Activated CD4-positive, alpha-beta T cell treated with anti-CD3 and anti-CD28 coated beads, Interleukin-2, amount 50 U/mL, for 48 hours (primary cell): ENCODE results near the gene NEDD1.
A peak's percentile ranks its signal among the peaks of the same experiment; 100 is the strongest.

ENCODE experiments used
- DNase-seq, 2 experiments: peaks; one replicate each; pipeline ENCODE4 v3.0.0-alpha.2; 2020

The NEDD1 gene

DNA sequence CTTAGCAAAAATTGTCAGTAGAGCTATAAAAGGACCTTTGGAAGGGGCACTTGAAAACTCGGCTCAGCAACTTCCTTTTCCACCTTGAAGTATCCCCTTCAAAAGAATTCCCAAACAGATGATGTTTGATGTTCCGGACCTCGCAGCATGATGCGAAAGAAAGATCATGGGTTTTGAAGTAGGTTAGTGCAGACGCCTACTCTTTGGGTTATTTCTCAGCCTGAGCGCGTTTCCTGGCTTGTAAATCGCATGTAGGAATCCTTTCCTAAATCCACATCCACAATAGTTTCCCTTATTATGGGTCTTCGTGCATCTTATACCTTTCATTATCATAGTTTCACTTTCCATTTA is 584 bp upstream of the NEDD1 start:
- peak in 1 of 2 experiments; percentile 19 for DNase-seq

DNA sequence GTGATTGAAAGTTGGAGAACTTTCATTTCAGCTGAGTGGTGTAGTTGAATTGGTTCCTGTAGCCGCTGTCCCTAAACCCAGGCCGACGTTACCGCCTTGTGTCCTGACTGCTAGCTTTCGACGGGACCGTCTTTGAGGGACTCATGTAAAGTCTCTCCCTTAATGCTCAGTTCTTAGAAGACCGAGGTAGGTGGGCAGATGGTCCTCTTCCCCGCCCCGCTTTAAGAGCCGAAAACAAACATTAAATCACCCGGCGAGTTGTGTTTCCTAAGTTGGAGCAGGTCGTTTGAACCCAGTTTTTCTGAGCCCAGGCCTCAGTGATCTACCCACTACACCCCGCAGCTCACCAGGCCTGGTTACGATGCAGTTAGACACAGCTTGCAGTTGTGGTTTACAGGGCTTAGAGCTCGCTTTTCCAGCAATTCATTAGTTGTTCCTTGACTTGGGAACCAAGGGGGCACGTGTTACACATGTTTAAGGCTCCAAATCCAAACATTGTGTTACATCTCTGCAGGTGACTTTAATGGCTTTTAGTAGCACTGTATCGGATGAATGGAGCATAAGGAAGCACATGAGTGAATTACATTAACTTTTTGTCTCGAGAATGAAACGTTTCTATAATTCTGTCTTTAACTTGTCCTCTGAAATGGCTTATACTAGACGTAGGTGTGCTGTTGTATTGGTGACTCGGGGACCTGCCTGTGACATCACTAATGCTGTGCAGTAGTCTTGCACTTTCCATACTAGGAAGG is 790 bp downstream of the NEDD1 start:
- peak; percentile 13 to 31 for DNase-seq

DNA sequence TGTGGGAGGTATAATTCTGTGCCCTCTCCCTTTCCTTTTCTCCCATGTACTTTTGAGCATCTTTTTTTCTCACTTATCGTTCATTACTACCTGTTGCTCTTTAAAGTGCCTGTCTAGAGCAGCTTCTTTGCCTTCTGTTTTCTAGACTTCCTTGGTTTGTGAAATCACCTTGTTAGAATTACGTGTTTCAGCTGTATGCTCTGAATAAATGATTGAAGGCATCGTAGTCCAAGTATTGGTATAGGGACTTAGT is 1.3 kb downstream of the NEDD1 start:
- no peak for DNase-seq

DNA sequence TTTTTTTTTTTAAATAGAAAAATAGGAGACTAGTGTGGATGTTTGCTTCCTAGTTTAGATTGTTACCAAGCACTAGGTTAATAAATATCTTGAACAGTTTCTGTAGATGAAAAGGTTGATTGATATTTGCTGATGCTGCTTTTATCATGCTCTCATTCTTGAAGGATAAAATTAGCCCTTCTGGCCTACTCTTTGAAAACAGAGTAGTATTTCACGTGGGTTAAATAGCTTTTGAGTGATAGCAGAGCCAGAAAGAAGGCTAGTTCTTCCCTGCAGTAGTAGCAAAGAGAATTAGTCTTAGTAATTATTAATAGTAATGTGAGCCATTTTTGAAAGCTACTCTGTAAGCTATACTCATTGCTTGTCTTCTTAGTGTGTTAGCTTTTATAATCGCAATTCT is 5.2 kb downstream of the NEDD1 start:
- no peak for DNase-seq

DNA sequence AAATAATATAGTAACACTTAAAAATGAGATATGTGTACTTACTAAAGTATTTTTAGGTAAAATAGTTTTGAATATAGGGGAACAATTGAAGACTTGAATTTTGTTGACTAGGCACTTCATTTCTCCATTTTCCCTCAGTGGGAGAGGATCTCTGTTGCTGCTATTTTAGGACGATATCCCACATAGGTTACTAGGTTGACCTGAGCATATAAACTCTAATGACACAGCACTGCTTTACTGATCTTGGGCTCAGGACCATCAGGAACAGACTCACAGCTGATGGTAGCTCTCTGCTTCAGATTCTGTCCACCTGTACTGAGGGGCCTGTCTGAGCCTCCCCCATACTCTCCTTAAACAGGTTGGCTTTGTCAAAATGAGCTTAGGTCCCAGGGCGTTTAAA is 5.9 kb downstream of the NEDD1 start:
- no peak for DNase-seq

DNA sequence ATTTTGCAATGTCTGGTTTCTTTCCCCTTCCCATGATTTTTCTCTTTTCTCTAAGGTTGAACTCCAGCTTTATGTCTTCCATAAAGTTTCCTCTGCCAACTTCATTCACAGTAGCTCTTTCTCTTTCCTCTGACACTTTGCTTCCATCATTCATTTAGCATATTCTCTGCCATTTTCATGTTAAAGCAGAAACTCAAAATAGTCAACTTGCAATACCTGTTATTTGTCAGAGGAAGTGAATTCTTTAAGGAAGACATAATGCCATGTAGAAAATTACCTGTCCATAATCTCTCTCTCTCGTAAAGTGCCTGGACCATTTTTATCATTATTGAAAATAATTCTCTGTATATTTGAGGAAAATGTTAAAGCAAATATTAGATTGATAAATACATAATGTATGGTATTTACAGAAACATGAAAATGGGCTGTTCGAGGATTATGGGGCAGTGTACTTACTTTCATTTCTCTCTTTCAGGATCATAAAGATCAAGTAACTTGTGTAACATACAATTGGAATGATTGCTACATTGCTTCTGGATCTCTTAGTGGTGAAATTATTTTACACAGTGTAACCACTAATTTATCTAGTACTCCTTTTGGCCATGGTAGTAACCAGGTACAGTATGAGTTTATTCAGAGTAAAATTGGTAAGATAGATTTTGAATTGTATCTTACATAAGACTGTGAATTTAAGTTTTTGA is 12.6 kb downstream of the NEDD1 start:
- no peak for DNase-seq

DNA sequence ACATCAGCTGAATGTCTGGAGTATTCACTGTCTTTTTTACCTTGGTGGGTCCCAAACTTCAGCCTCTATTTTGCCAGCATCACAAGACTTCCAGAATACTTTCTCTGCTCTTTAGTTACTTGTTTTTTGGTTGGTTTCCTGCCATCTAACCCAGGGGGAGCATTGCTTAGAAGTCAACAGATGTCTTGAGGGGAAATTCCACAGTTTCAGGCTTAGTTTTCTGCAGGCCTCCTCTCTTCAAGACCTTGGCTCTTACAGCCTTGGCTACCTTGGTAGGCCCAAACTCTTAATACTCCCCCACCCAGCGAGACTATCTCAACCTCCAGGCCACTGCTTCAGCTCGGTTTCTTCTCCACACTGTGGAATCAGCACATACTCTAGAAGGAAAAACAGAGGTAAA is 41.7 kb downstream of the NEDD1 start:
- no peak for DNase-seq

DNA sequence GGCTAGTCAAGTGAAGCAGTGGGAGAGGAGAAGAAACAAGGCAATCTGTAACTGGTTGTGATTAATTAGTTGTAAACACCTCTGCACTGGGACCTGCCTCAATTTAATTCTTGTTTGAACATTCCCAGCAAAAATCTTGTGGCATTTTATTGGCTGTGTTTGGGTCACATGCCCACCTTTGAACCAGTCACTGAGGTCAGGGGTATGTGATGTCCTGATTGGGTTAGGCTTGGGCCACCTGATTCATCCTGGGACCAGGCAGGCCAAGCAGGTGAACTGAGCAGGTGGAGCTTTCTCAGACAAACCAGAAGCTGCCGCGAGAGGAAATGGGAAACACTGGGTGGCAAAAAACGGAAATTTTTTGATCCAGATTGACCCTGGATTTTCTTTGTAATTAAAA is 72.5 kb downstream of the NEDD1 start:
- no peak for DNase-seq

DNA sequence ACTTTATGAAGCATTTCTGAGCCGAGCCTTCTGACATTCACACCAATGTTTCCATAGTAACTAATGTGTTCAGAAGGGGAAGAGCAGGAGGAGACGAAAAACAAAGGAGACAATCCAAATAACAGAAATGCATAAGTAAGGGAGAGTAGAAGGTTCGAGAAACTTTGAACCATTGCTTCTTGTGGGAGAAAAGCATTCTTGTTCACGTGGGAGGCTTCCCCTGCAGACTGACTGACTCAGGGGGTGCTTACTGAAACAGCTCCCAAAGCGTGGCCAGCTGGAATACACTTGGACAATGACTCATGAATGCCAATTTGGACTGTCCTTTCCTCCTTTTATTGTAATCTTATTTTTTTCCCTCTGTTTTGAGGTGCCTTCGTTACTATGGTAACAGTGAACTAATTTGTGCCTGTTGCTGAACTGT is 73.9 kb downstream of the NEDD1 start:
- no peak for DNase-seq

DNA sequence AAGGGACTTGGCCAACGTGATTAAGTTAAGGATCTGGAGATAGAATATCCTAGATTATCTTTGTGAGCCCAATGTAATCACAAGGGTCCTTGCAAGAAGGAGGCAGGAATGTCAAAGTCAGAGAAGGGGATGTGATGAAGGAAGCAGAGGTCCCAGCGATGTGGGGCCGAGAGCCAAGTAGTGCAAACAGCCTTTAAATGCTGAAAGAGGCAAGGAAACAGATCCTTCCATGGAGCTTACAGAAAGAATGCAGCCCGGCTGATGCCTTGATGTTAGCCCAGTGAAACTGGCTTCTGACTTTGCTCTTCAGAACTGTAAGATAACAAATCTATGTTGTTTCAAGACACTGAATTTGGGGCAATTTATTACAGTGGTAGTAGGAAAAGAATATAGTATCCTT is 74.9 kb downstream of the NEDD1 start:
- no peak for DNase-seq

DNA sequence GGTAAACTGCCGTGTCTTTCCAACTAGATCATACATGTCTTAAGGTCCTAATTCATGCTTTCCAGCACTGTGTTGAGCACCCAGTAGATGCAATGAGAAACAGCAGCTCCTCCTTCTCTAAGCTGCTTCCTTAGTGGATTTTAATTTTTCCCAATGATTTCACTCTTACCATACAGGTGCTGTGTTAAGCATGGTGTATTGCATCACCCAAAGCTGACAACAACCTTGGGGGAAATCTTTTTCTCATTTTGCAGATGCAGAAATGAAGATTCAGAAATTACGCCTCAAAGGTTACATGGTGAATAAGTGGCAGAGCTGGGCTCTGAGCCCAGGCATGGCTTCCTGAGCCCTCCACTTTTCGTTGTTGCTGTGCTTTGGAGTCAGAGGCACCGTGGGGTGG is 75.6 kb downstream of the NEDD1 start:
- DNase-seq = no peak

DNA sequence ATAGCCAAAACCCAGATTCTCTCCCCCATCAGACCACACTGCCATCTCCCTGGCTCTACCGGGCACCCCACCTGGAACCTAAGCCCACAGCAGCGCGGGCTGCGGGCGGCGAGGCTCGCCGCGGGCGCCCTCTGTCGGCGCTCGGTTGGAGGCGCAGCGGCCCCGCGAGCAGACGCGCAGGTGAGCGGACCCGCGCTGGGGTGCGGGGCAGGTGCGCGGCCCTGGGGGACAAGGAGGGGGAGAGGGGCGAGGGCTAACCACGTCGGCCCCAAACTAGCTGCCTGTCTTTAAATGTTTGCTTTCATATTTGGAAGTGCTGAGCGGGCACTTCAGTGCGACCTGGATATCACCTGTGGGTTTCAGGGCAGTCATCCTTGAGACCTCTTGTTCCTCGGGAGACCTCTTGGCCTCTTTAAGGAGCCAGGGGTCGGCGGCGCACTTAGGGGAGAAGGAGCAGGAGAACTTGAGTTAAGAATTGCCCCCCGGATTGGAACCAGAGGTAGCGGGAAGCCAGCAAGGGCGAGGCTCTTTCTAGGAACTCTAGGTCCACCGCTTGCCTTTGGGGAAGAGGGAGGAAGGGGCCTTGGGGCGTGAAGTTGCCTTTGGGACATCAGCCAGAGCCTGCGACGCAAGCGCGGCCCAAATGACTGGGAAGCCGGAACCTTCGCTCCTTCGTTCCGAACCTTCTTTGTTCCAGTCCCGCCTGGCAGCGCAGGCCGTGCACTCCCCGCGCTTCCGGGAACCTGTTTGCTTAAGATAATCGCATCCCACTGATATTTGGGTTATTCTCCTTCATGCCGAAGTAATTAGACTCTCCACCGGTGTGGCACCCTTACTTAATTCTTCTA is 78.7 kb downstream of the NEDD1 start:
- DNase-seq = peak; percentile 28 to 35

DNA sequence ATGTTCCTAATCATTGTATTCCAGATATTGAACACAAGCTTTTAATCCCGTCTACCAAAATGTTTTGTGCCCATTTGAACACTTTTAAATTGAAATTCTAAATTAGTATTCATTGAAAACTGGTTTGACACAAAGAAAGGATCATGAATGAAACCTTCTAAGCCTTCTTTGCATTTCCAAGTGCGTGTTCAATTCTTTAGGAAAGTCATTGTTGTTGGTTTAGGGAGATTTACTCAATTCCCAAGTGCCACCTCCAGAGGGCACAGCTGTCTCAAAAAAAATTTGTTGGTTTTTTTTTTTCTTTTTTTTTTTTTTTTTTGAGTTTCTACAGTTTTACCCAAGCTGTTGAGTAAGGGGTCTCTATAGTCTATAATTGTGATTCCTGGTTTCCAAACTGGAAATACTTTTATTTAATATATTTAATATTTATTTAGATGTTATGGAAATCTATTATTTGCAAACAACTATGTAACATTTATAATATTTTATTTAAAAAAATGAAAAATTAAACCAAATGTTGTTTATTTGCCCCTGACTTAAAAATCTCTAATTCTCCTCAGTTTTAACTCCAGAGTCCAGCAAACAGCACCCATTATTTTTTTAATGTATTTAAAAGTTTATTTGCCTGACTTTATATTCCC is 79.9 kb downstream of the NEDD1 start:
- DNase-seq = peak; percentile 5 to 14

DNA sequence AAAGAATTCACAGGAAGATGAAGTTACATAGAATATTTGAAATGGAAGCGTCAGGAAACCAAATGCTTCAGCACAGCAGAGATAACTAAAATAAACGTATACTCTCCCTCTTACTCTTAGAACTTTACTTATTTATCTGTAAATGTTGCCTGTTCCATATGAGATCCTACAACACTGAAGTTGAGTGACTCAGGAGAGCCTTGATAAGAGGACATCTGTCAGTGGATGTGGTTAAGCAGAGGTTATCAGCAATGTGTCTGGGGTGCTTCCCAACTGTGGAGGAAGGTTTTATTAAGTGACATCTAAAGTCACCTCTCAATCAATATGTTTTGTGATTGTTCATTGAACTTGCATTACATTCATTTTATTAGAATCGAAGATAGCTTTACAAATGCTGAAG is 81.9 kb downstream of the NEDD1 start:
- no peak for DNase-seq

DNA sequence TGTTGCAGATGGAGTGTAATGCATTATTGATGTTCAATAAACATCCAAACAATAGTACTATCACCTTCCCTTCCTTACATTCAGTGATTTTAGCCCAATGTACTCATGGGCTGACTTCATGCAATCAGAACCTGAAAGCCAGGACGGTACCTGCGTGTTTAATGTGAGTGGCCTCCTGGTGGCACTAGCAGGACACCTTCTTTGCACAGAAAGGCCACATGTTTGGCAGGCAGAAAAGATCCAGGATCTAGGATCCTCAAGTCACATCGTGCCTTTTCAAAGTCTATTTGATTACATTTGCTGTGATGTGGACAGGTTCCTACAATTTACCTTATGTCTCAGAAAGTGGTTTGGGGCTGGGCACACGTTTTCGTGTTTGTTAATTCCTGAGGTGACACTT is 82.9 kb downstream of the NEDD1 start:
- no peak for DNase-seq

DNA sequence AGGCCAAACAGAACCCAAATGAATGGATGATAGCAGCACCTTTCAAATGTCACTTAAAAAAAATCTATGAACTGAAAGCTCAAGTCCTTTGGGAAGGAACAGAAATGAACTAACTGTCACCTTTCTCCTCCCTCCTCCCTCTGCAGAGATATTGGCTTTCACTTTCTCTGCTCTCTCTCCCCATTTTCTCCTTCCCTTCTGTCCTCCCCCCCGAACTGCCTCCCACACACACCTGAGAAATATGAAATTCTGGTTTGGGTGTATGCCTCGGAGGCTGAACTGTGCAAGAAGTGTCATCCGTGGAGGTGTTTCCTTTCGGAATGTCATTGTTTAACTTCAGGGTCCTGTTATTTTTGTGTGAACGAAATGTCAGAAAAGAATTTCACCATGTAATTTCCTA is 87.8 kb downstream of the NEDD1 start:
- no peak for DNase-seq

DNA sequence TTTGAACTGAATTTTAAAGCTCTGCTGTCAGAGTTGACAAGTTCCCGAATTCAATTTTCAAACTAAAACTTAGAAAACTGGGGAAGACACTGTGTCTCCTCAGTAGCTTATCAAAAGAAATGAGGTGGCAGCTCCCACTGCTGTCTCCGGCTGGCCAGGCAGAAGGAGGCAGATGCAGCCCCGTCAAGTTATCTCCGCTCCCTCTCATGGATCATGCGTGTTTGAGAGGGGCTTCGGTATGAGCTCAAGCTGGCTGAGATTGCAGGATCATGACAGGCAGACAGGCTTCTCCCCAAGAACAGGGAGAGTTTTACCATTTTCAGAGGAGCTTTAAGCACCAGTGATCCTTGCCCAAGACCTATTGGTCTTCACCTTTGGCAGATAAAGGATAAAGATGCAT is 88.8 kb downstream of the NEDD1 start:
- no peak for DNase-seq

DNA sequence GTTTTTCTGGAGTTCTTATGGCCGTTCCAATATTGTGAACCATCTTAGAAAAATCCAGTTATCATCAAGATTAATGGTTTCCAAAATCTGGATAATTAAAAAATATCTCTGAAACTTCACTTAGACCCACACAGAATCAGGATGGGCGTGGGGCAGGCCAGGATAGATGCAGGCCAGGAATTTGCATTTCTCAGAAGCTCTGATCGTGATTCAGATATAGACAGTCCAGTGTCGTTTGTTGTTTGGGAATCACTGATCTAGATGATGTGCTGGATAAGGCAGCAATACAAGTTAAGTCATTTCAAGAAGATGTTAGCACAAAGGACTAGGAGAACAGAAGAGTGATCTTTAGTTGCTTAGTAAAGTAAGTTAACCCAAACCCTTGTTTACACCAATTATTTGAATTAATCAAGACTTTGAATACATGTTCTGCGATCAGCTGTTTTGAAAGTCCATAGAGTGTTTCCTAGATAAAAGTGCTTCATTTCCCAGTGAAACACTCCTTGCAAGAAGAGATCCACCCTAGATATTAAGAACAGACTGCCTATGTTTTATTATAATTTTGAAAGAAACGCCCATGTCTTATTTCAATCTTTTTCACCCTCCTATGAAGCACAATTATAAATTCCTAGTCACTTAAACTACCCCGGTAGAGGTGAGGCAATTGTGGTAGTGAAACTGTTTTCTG is 90.9 kb downstream of the NEDD1 start:
- DNase-seq = no peak

DNA sequence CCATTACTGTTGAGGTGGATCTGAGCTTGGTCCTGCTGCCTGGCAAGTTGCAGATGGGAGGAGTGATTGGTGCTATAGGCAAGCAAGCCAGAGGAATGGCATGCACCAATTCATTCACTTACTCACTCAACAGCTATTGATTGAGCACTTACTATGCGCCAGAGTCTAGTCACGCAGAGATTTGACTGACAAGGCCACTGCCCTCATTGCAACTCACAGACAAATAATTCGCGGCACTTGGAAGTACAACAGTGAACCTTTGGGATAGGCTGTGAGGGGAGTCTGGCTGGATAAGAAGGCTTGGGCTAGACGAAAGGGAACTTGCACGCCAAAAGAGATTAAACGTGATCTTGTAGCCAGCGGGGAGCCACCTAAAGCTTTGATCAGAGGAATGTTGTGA is 96.2 kb downstream of the NEDD1 start:
- no peak for DNase-seq
